RWPE1 (cell line): ENCODE results near the gene CRMP1.

ENCODE experiments used
- CTCF ChIA-PET: fragments of 350-600 bp; sonication (Branson Sonifier 250); formaldehyde crosslinking; extraction: SDS; loops from one replicate; lab custom pipeline; 2021; lab: Yijun Ruan, JAX
- POLR2A ChIA-PET: fragments of 400-600 bp; formaldehyde crosslinking; extraction: SDS; loops from one replicate; lab custom pipeline; 2020; ENCODE audit warnings: antibody characterized with exemption; ENCODE audit not compliant: low non-redundant PET; lab: Yijun Ruan, JAX
- DNase-seq: peaks from one replicate; pipeline ENCODE4 v3.0.0; 2012; ENCODE audit warnings: low spot score
- H3K27ac ChIP-seq: fragments of 450-650 bp; 2 replicates; pipeline ENCODE4 v1.5.1; 2017
- CTCF ChIP-seq: fragments of 450-650 bp; conservative IDR thresholded peaks from 2 replicates; pipeline ENCODE4 v1.5.1; 2017; ENCODE audit warnings: low read depth, mild to moderate bottlenecking

The CRMP1 gene

GRCh38 chr4:5931526-5931925, 38.6 kb upstream of the CRMP1 start:
- no peak for DNase-seq
- no peak overlapping the region for H3K27ac ChIP-seq
- TF ChIP-seq CTCF = no peak
- ChIA-PET POLR2A (no interaction called here), CTCF (no interaction called here)

- CTCF ChIA-PET = no interaction called here
- POLR2A ChIA-PET = no interaction called here
- DNase-seq = no peak
- H3K27ac ChIP-seq = no peak overlapping the region
- TF ChIP-seq CTCF = no peak
Observed at GRCh38 chr4:5930876-5931275, 38.0 kb upstream of the CRMP1 start.

GRCh38 chr4:5930456-5930855, 37.6 kb upstream of the CRMP1 start:
- CTCF ChIA-PET = no interaction called here

GRCh38 chr4:5928844-5929420, 36.0 kb upstream of the CRMP1 start:
- H3K27ac ChIP-seq = no peak overlapping the region
- ChIA-PET POLR2A (no interaction called here), CTCF (no interaction called here)
- no peak for DNase-seq
- no peak for TF ChIP-seq CTCF

More at GRCh38 chr4:5930456-5930855, 37.6 kb upstream of the CRMP1 start:
- no peak for DNase-seq
- H3K27ac ChIP-seq = no peak overlapping the region
- TF ChIP-seq CTCF = no peak
- POLR2A ChIA-PET = no interaction called here

GRCh38 chr4:5928274-5928673, 35.4 kb upstream of the CRMP1 start:
- CTCF ChIA-PET = no interaction called here
- DNase-seq = no peak
- no peak for TF ChIP-seq CTCF

GRCh38 chr4:5927747-5928146, 34.9 kb upstream of the CRMP1 start:
- POLR2A ChIA-PET = no interaction called here
- no peak overlapping the region for H3K27ac ChIP-seq
- no peak for TF ChIP-seq CTCF
- no peak for DNase-seq
- CTCF ChIA-PET = no interaction called here

More at GRCh38 chr4:5928274-5928673, 35.4 kb upstream of the CRMP1 start:
- POLR2A ChIA-PET = no interaction called here
- H3K27ac ChIP-seq = no peak overlapping the region
